ENCODE measurements around the gene WDFY2.

DNA sequence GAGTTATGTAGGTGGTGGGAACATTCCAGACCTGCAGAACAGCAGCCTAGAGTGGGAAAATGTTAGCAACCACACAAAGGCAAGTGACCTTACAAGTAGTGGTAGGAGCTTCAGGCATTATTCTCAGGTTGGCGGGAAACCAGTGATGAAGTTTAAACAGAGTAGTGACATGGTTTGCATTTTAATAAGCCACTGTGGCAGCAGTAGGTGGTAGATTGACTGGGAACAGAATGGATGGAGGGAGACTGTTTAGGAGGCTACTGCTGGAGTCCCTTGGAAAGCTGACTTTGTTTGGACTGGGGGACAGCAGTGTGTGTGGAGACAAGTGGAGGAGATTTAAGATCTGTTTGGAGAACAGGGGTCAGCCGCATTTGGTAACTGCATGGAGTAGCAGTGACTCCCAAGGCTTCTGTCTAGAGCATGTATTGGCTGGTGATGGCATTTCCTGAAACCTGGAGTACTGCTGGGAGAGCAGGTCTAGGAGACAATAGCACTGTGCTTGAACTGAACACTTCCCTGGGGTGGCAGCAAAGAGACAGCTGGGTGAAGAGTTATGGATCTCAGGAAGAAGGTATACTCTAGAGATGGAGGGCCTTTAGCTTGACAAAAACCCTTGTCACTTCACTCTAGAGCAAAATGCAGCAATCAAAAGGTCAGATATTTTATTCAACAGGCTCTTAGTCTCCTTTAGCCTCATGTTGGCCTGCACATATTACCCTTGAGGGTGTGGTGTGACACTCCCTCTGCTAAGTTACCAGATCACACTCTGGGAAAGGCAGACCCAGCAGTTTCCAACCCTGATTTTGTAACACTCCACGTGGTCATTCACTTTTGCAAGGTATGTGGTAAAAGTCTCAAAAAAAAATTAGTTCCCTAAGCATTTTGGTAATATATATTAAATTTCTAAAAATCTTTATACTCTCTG is 149.4 kb downstream of the WDFY2 start:
- TF ChIP-seq SP4 (CRISPR knock-in tag; IDR thresholded peaks at IDR 0.05) (no peak), ZNF660 (CRISPR knock-in tag; IDR thresholded peaks at IDR 0.05; ENCODE audit: borderline replicate concordance, low read depth) (no peak), TAF1 (CRISPR knock-in tag; IDR thresholded peaks at IDR 0.05) (no peak), TCF7 (IDR thresholded peaks at IDR 0.05; ENCODE audit: low read depth) (no peak), HDAC1 (CRISPR knock-in tag; IDR thresholded peaks at IDR 0.05) (no peak), RFX5 (IDR thresholded peaks at IDR 0.05; ENCODE audit: low read depth, low read length) (no peak), SP2 (CRISPR knock-in tag; IDR thresholded peaks at IDR 0.05) (no peak), ZNF33B (CRISPR knock-in tag; IDR thresholded peaks at IDR 0.05) (no peak), STAT5B (CRISPR knock-in tag; IDR thresholded peaks at IDR 0.05) (no peak)
- TF ChIP-seq, protein P1, sequence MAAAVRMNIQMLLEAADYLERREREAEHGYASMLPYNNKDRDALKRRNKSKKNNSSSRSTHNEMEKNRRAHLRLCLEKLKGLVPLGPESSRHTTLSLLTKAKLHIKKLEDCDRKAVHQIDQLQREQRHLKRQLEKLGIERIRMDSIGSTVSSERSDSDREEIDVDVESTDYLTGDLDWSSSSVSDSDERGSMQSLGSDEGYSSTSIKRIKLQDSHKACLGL (CRISPR knock-in tag; IDR thresholded peaks at IDR 0.05): no peak
- TF ChIP-seq, protein P2, sequence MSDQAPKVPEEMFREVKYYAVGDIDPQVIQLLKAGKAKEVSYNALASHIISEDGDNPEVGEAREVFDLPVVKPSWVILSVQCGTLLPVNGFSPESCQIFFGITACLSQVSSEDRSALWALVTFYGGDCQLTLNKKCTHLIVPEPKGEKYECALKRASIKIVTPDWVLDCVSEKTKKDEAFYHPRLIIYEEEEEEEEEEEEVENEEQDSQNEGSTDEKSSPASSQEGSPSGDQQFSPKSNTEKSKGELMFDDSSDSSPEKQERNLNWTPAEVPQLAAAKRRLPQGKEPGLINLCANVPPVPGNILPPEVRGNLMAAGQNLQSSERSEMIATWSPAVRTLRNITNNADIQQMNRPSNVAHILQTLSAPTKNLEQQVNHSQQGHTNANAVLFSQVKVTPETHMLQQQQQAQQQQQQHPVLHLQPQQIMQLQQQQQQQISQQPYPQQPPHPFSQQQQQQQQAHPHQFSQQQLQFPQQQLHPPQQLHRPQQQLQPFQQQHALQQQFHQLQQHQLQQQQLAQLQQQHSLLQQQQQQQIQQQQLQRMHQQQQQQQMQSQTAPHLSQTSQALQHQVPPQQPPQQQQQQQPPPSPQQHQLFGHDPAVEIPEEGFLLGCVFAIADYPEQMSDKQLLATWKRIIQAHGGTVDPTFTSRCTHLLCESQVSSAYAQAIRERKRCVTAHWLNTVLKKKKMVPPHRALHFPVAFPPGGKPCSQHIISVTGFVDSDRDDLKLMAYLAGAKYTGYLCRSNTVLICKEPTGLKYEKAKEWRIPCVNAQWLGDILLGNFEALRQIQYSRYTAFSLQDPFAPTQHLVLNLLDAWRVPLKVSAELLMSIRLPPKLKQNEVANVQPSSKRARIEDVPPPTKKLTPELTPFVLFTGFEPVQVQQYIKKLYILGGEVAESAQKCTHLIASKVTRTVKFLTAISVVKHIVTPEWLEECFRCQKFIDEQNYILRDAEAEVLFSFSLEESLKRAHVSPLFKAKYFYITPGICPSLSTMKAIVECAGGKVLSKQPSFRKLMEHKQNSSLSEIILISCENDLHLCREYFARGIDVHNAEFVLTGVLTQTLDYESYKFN (CRISPR knock-in tag; conservative IDR thresholded peaks at IDR 0.05): no peak
- TF ChIP-seq, protein P3, sequence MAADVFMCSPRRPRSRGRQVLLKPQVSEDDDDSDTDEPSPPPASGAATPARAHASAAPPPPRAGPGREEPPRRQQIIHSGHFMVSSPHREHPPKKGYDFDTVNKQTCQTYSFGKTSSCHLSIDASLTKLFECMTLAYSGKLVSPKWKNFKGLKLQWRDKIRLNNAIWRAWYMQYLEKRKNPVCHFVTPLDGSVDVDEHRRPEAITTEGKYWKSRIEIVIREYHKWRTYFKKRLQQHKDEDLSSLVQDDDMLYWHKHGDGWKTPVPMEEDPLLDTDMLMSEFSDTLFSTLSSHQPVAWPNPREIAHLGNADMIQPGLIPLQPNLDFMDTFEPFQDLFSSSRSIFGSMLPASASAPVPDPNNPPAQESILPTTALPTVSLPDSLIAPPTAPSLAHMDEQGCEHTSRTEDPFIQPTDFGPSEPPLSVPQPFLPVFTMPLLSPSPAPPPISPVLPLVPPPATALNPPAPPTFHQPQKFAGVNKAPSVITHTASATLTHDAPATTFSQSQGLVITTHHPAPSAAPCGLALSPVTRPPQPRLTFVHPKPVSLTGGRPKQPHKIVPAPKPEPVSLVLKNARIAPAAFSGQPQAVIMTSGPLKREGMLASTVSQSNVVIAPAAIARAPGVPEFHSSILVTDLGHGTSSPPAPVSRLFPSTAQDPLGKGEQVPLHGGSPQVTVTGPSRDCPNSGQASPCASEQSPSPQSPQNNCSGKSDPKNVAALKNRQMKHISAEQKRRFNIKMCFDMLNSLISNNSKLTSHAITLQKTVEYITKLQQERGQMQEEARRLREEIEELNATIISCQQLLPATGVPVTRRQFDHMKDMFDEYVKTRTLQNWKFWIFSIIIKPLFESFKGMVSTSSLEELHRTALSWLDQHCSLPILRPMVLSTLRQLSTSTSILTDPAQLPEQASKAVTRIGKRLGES (CRISPR knock-in tag; IDR thresholded peaks at IDR 0.05; ENCODE audit: borderline replicate concordance): no peak
- TF ChIP-seq, protein P4, sequence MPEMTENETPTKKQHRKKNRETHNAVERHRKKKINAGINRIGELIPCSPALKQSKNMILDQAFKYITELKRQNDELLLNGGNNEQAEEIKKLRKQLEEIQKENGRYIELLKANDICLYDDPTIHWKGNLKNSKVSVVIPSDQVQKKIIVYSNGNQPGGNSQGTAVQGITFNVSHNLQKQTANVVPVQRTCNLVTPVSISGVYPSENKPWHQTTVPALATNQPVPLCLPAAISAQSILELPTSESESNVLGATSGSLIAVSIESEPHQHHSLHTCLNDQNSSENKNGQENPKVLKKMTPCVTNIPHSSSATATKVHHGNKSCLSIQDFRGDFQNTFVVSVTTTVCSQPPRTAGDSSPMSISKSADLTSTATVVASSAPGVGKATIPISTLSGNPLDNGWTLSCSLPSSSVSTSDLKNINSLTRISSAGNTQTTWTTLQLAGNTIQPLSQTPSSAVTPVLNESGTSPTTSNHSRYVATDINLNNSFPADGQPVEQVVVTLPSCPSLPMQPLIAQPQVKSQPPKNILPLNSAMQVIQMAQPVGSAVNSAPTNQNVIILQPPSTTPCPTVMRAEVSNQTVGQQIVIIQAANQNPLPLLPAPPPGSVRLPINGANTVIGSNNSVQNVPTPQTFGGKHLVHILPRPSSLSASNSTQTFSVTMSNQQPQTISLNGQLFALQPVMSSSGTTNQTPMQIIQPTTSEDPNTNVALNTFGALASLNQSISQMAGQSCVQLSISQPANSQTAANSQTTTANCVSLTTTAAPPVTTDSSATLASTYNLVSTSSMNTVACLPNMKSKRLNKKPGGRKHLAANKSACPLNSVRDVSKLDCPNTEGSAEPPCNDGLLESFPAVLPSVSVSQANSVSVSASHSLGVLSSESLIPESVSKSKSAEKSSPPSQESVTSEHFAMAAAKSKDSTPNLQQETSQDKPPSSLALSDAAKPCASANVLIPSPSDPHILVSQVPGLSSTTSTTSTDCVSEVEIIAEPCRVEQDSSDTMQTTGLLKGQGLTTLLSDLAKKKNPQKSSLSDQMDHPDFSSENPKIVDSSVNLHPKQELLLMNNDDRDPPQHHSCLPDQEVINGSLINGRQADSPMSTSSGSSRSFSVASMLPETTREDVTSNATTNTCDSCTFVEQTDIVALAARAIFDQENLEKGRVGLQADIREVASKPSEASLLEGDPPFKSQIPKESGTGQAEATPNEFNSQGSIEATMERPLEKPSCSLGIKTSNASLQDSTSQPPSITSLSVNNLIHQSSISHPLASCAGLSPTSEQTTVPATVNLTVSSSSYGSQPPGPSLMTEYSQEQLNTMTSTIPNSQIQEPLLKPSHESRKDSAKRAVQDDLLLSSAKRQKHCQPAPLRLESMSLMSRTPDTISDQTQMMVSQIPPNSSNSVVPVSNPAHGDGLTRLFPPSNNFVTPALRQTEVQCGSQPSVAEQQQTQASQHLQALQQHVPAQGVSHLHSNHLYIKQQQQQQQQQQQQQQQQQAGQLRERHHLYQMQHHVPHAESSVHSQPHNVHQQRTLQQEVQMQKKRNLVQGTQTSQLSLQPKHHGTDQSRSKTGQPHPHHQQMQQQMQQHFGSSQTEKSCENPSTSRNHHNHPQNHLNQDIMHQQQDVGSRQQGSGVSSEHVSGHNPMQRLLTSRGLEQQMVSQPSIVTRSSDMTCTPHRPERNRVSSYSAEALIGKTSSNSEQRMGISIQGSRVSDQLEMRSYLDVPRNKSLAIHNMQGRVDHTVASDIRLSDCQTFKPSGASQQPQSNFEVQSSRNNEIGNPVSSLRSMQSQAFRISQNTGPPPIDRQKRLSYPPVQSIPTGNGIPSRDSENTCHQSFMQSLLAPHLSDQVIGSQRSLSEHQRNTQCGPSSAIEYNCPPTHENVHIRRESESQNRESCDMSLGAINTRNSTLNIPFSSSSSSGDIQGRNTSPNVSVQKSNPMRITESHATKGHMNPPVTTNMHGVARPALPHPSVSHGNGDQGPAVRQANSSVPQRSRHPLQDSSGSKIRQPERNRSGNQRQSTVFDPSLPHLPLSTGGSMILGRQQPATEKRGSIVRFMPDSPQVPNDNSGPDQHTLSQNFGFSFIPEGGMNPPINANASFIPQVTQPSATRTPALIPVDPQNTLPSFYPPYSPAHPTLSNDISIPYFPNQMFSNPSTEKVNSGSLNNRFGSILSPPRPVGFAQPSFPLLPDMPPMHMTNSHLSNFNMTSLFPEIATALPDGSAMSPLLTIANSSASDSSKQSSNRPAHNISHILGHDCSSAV (CRISPR knock-in tag; IDR thresholded peaks at IDR 0.05; ENCODE audit: borderline replicate concordance): no peak

Data from HepG2 (cell line).